GM18861 (cell line): ENCODE results near the gene MACO1.
"Not testable (repeated sequence)": the region's sequence is repeated elsewhere in the genome, so short reads cannot be mapped to it uniquely, and the experiment has no call there.

Source experiments
- ATAC-seq: cut with Tn5 transposase; IDR thresholded peaks from one replicate; pipeline ENCODE4 v1.9.1; 2021; ENCODE audit not compliant: unreplicated experiment

Gene MACO1

GRCh38 chr1:25456502-25456901 lies 25.8 kb downstream of the MACO1 start:
- ATAC-seq, result no peak

GRCh38 chr1:25458541-25459298 lies 28.0 kb downstream of the MACO1 start:
- no peak for ATAC-seq

GRCh38 chr1:25460020-25460419 lies 29.3 kb downstream of the MACO1 start:
- ATAC-seq, result no peak

DNA sequence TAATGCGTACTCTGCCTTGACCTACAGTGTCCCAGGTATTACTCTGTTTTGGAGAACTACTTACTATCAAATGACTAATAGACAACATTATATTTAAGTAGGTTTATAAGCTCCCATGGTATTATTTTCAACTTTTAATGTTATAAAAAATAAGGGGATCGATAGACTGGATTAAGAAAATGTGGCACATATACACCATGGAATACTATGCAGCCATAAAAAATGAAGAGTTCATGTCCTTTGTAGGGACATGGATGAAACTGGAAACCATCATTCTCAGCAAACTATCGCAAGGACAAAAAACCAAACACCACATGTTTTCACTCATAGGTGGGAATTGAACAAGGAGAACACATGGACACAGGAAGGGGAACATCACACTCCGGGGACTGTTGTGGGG lies 30.1 kb downstream of the MACO1 start:
- ATAC-seq, result not testable (repeated sequence)

GRCh38 chr1:25461849-25462248 lies 31.2 kb downstream of the MACO1 start:
- ATAC-seq, result no peak

GRCh38 chr1:25462732-25463131 lies 32.0 kb downstream of the MACO1 start:
- no peak for ATAC-seq

DNA sequence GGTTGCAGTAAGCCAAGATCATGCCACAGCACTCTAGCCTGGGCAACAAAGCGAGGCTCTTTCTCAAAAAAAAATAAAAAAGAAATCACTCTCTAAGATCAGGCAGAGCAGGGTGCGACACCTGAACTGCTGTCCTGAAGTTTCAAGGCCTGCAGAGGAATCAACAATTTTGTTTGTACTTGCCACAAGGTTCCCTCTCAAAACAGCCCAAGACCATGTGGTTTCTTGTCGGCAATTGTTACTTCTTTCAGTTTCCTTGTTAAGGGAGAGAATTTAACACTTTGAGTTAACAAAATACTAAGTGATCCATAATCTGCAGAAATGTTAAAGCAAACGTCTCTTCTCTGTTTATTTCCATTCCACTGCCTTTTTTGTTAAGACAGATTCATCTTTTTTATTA lies 36.5 kb downstream of the MACO1 start:
- ATAC-seq, result no peak

GRCh38 chr1:25467616-25468015 lies 36.9 kb downstream of the MACO1 start:
- ATAC-seq, result no peak

- no peak for ATAC-seq
Measured at GRCh38 chr1:25468033-25468432, 37.3 kb downstream of the MACO1 start.

- ATAC-seq, result no peak
Measured at GRCh38 chr1:25469177-25469576, 38.5 kb downstream of the MACO1 start.

- no peak for ATAC-seq
Measured at GRCh38 chr1:25472471-25472870, 41.8 kb downstream of the MACO1 start.

DNA sequence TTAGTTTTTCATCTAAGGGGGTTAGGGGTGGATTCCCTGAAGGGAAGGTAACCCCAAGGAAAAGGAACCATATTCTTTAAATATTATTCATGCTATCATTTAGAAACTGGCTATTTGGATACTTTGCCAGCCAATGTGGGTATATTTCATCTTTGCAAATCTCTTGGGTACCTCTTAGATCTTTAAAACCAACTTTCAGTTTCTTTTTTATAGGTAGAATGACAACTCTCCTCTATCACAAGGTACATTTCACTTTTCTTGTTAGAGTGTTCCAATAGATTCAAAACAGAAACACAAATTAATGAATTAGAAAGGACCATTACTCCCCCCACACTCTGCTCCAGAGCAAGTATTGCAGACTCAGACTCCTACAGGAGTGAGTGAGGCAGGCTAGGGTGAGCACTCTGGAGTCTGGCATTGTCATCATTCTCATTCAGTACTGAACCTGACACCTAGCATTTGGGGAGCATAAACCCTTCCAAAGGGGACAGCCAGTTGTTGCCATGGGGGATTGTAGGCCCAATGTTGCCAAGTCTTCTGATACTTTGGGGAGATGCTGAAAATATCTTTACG lies 43.0 kb downstream of the MACO1 start:
- ATAC-seq, result no peak

- ATAC-seq, result no peak
Measured at GRCh38 chr1:25474439-25475047, 43.8 kb downstream of the MACO1 start.

DNA sequence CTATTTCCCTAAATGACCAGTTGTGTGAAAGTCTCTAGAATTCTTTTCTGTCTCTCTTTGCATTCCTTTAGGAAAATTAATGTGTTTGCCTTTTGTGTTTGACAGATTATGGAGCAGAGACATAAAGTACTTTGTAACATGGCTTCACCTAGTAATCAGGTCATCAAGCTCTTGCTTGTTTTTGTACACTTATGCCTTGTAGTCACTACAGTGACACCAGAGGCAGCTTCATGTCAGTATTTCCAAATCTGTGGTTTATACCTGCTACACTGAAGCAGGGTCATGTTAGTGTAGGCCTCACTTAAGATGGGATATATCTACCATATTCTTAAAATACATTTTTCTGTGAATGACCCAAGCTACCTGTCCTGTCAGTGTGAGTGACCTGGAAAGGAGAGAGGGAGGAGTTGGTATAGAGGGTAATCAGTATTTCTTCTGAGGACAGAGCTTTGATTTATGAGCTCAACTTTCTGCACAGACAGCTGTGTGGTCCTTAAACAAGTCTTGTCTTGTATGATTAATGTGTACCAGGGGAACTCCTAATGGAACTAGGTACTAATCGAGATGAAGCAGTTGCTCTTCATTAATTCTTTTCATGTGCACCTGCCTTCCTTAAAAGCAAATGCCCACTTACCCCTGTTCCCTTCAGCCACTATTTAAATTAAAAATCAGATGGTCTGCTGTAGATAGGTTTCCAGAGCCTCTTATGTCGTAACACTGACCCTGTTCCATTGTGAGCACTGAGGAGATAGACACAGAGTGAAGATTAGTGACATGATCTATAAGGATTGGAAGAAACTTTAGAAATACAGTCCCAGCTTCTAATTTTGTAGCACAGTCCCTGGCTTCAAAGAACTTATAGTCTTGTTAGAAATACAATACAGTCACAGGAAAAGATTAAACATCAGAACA lies 45.7 kb downstream of the MACO1 start:
- ATAC-seq, result no peak

DNA sequence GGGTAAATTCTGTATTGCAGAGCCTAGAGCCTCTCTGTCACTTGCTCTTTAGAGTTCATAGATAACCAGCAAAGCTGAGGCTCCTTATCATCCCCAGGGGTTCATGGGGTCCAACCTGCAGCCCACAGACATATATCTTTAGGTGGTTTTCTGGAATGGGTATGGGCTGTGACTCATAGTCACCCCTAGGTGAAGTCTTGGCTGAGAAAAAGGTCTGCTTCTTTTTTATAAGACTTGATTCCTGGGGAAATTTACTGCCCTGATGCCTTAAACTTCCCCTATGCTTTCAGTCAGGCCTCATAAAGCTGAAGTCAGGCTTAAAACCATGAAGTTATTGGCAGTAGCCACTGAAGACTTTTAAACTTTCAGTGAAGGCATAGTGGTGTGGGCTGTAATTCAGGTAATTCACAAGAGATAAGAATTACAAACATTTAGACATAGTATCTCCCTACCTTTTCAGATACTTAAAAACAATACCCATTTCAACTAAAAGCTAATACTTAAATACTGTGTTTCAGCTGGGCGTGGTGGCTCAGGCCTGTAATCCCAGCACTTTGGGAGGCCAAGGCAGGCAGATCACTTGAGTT lies 46.8 kb downstream of the MACO1 start:
- ATAC-seq, result no peak

DNA sequence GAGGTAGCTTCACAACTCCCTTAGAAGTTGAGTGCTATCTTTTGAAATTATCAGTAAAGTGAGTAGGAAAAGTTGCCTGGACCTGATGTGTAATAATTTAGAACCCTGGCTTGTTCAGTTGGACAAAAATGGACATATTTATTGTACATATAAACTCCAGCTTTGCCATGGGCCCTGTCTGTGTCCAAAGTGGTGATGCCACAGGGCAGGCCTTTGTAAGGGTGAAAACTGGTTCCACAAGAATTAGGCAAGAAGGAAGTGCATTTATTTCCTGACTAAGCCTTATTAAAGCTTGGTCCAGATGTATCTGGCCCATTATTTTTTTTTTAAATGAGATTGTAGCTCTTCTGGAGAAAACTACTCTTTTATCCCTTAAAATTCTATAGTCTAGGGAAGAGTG lies 47.9 kb downstream of the MACO1 start:
- ATAC-seq, result no peak

DNA sequence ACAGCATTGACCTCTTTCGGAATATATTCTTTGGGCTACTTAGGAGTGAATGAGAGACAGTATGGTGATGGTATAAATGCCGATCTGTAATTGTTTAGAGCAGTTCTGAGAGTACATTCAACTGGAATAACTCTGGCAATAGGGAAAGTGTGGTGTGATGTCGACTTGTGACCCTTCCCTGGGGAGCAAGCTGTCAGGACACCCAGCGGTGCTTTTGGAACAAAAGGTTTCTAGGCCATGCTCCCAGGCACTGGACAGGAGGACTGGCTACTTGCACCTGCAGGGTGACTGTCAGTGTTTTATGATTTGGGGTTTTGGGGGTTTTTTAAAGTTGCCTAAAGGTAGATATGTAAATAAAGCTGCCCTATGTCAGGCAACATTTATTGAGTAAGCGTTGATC lies 50.9 kb downstream of the MACO1 start:
- ATAC-seq, result no peak

DNA sequence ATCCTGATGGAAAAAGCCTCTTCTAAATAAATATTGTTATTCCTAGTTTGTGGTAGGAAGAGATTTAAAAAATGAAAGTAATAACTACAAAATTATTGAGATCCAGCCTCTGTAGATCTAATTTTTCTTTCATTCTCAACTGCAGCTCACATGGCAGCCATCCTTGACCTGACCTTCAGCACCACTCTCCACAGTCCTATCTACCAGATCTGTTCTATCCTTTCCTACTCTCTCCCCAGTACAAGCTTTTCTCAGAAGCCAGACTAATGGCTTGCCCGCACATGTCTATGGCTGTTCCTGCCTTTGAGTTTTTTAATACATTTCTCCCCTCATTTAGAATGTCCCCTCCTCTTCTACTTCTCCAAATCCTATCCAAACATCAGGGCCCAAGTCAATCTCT lies 51.5 kb downstream of the MACO1 start:
- no peak for ATAC-seq

GRCh38 chr1:25484096-25484495 lies 53.4 kb downstream of the MACO1 start:
- ATAC-seq, result no peak

DNA sequence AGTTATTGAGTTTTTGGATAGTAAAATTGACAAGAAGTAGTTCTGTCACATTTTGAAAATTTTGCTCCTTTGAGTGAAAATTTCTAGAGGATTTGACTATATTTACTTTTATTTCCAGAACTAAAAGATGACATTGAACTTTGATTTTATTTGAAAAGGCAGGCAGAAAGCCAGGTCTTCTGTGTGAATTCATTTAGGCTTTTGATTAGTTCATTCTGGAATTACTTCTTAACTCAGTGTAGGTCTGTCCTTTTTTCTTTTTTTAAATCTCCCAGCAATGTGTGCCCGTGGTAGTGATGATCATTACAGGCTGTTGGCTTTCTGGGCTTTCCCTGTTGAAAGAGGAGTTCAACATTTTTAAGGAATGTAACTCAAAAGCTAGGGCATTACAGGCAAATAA lies 53.8 kb downstream of the MACO1 start:
- ATAC-seq, result no peak
